B cell (primary cell): ENCODE results near the gene PARD3. TPM values are rescaled to one million over a fixed set of nuclear protein-coding genes. Genes with fewer than 3 reads are reported as not detected.

ENCODE experiments used
- ATAC-seq: fragments of 200-7000 bp; cut with Tn5 transposase; one replicate; pipeline ENCODE4 v1.10.0; 2021; ENCODE audit warnings: low read depth, mild to moderate bottlenecking, moderate number of reproducible peaks, moderate library complexity
- CTCF ChIA-PET: fragments of 350-600 bp; sonication (Branson Sonifier 250); formaldehyde crosslinking; loops from one replicate; lab custom pipeline; 2021; ENCODE audit warnings: antibody characterized with exemption, inconsistent platforms; lab: Charles Lee
- POLR2A ChIA-PET: fragments of 350-600 bp; sonication (Branson Sonifier 250); formaldehyde crosslinking; loops from one replicate; lab custom pipeline; 2021; ENCODE audit warnings: antibody characterized with exemption; lab: Charles Lee
- DNase-seq: peaks from one replicate; pipeline ENCODE4 v3.0.0; 2013
- H2AFZ ChIP-seq: 2 replicates; pipeline ENCODE4 v1.6.1; 2012; ENCODE audit warnings: mild to moderate bottlenecking, low read depth, low read length; ENCODE audit not compliant: insufficient read depth, poor library complexity, severe bottlenecking
- H3K27ac ChIP-seq, 2 donors: 1 replicate in 1 of 2; 2 replicates in 1 of 2; pipeline ENCODE4 v1.5.1; 2012 to 2013; ENCODE audit warnings: low read length in 2 of 2, mild to moderate bottlenecking in 2 of 2, moderate library complexity in 1 of 2
- H3K27me3 ChIP-seq, 4 experiments: fragments of 200-600 bp in 1 of 4; sonication (generic) in 1 of 4; replicated peaks in 1 of 4; 1 replicate in 2 of 4; 2 replicates in 2 of 4; pipeline versions ENCODE4 v1.6.1 to v1.7.0; 2013 to 2016; ENCODE audit warnings: low read length in 3 of 4, mild to moderate bottlenecking in 2 of 4, mixed read lengths in 1 of 4, moderate library complexity in 1 of 4; ENCODE audit not compliant: insufficient read depth in 4 of 4, control insufficient read depth in 3 of 4; ENCODE audit errors: control extremely low read depth in 1 of 4
- H3K36me3 ChIP-seq, 2 experiments: replicated peaks in 1 of 2; 1 replicate in 1 of 2; 2 replicates in 1 of 2; pipeline versions ENCODE4 v1.6.1 to v1.7.1; 2013; ENCODE audit warnings: low read length in 1 of 2; ENCODE audit not compliant: insufficient read depth in 2 of 2, control insufficient read depth in 1 of 2; ENCODE audit errors: control extremely low read depth in 1 of 2, extremely low read depth in 1 of 2
- H3K4me1 ChIP-seq, 2 donors: fragments of 200-600 bp in 1 of 2; sonication (generic) in 1 of 2; 1 replicate in 1 of 2; 2 replicates in 1 of 2; pipeline versions ENCODE4 v1.5.1 to v1.6.1; 2013 to 2017; ENCODE audit warnings: low read length in 2 of 2; ENCODE audit not compliant: control insufficient read depth in 2 of 2, insufficient read depth in 2 of 2
- H3K4me2 ChIP-seq: replicated peaks from 2 replicates; pipeline ENCODE3; 2012; ENCODE audit warnings: mild to moderate bottlenecking, low read depth, low read length; ENCODE audit not compliant: poor library complexity, severe bottlenecking
- H3K4me3 ChIP-seq, 5 experiments: fragments of 200-600 bp in 1 of 5; sonication (generic) in 1 of 5; 1 replicate in 3 of 5; 2 replicates in 2 of 5; pipeline versions ENCODE4 v1.5.1 to v1.7.0; 2011 to 2016; ENCODE audit warnings: low read length in 4 of 5, mild to moderate bottlenecking in 4 of 5, low read depth in 2 of 5, control low read depth in 1 of 5, moderate library complexity in 1 of 5; ENCODE audit not compliant: insufficient read depth in 1 of 5; ENCODE audit errors: control extremely low read depth in 1 of 5, extremely low read depth in 1 of 5
- H3K79me2 ChIP-seq: fragments of 200-600 bp; sonication (generic); one replicate; pipeline ENCODE4 v1.6.0; 2016; ENCODE audit warnings: low read length; ENCODE audit not compliant: control insufficient read depth, insufficient read depth
- H3K9ac ChIP-seq: fragments of 200-600 bp; sonication (generic); 2 replicates; pipeline ENCODE4 v1.6.1; 2017; ENCODE audit warnings: mild to moderate bottlenecking, low read length, moderate library complexity
- H3K9me3 ChIP-seq, 3 donors: one replicate each; pipeline versions ENCODE4 v1.6.1 to v1.7.1; 2013; ENCODE audit warnings: low read length in 2 of 3; ENCODE audit not compliant: control insufficient read depth in 2 of 3, insufficient read depth in 1 of 3; ENCODE audit errors: control extremely low read depth in 1 of 3
- H4K20me1 ChIP-seq: 2 replicates; pipeline ENCODE4 v1.6.0; 2012; ENCODE audit warnings: mild to moderate bottlenecking, low read length; ENCODE audit not compliant: insufficient read depth, control insufficient read depth, poor library complexity, severe bottlenecking
- H3K27ac Mint-ChIP-seq: one replicate; pipeline ENCODE4 v1.8.0; 2021; ENCODE audit warnings: mixed read lengths
- H3K27me3 Mint-ChIP-seq: one replicate; pipeline ENCODE4 v1.8.0; 2021; ENCODE audit warnings: mixed read lengths
- H3K4me1 Mint-ChIP-seq: one replicate; pipeline ENCODE4 v1.8.0; 2021; ENCODE audit warnings: mixed read lengths
- H3K4me3 Mint-ChIP-seq: one replicate; pipeline ENCODE4 v1.8.0; 2021; ENCODE audit warnings: mixed read lengths
- H3K9me3 Mint-ChIP-seq: one replicate; pipeline ENCODE4 v1.8.0; 2022; ENCODE audit warnings: mixed read lengths; ENCODE audit not compliant: insufficient read depth
- CTCF ChIP-seq: fragments of 200-600 bp; IDR thresholded peaks from one replicate; pipeline ENCODE4 v1.8.0; 2022; ENCODE audit warnings: antibody characterized with exemption, mild to moderate bottlenecking
- EZH2 ChIP-seq: IDR thresholded peaks from 2 replicates; pipeline ENCODE4 v1.6.1; 2012; ENCODE audit warnings: borderline replicate concordance, low read depth, mild to moderate bottlenecking, moderate library complexity, low read length; ENCODE audit not compliant: insufficient read depth, poor library complexity, severe bottlenecking
- WGBS: methylation state at CpG from one replicate; pipeline ENCODE4 v1.1.5; 2013; ENCODE audit warnings: missing lambda C conversion rate; ENCODE audit not compliant: insufficient coverage; 5-methylcytosine and 5-hydroxymethylcytosine counted together
- intact Hi-C: fragments of 100-400 bp; cut with micrococcal nuclease; formaldehyde crosslinking; loops from one replicate; pipeline ENCODE4 v1.10.0; 2022
- polyA plus RNA-seq: library from polyadenylated mRNA; depleted of rRNA; stranded (reverse); fragments of >200 nt; gene quantifications from 2 replicates; pipeline ENCODE4 v1.2.3, GENCODE V29; 2012
- total RNA-seq, 2 donors: library from RNA; stranded (reverse); fragments of 120-200 nt in 1 of 2; gene quantifications; 1 replicate in 1 of 2; 2 replicates in 1 of 2; pipeline versions ENCODE4 v1.2.3 to v1.2.4, GENCODE V29; 2013 to 2022

The PARD3 gene
- total and polyA plus RNA-seq, 2 donors (not counting 1 experiment from before 2014, with no cell fraction given): not detected

GRCh38 chr10:34547695-34548094, 267.4 kb downstream of the PARD3 start:
- Histone ChIP-seq H3K27ac (no peak overlapping the region), H3K4me3 (no peak overlapping the region), H3K36me3 (no peaks in the 10 kb centered on the region), H4K20me1 (no peaks in the 10 kb centered on the region), H3K9me3 (no peaks in the 10 kb centered on the region), H3K4me2 (no peak overlapping the region), H3K4me1 (no peaks in the 10 kb centered on the region), H3K79me2 (no peaks in the 10 kb centered on the region), H2AFZ (no peak overlapping the region), H3K27me3 (no peaks in the 10 kb centered on the region), H3K9ac (no peak overlapping the region)
- ChIA-PET POLR2A (no interaction called here), CTCF (no interaction called here)
- intact Hi-C loops: no loop called here
- Mint-ChIP-seq H3K27me3 (no peaks in the 10 kb centered on the region), H3K27ac (no peak overlapping the region), H3K4me3 (no peak overlapping the region), H3K9me3 (no peaks in the 10 kb centered on the region), H3K4me1 (no peaks in the 10 kb centered on the region)
- DNase-seq (no peak), ATAC-seq (no peak)
- no peak for TF ChIP-seq EZH2
- TF ChIP-seq CTCF: no peak
- WGBS: no CpG with 5 or more reads among the region's 2 CpGs

- ChIA-PET CTCF (no interaction called here), POLR2A (no interaction called here)
- DNase-seq: no peak
- H2AFZ ChIP-seq: no peak overlapping the region
- no peaks in the 10 kb centered on the region for H3K27me3 ChIP-seq
- Mint-ChIP-seq H3K4me1 (no peaks in the 10 kb centered on the region), H3K27me3 (no peaks in the 10 kb centered on the region), H3K9me3 (no peaks in the 10 kb centered on the region), H3K27ac (no peak overlapping the region), H3K4me3 (no peak overlapping the region)
- no peaks in the 10 kb centered on the region for H3K4me1 ChIP-seq
- H3K36me3 ChIP-seq: no peaks in the 10 kb centered on the region
- no peak overlapping the region for H3K27ac ChIP-seq
- no peak overlapping the region for H3K4me3 ChIP-seq
- H4K20me1 ChIP-seq: no peaks in the 10 kb centered on the region
- no peaks in the 10 kb centered on the region for H3K79me2 ChIP-seq
- 80% methylated on average over 1 of the region's 5 CpGs for WGBS
- H3K9me3 ChIP-seq: no peaks in the 10 kb centered on the region
- intact Hi-C loops: no loop called here
- TF ChIP-seq EZH2 (no peak), CTCF (no peak)
- no peak for ATAC-seq
- H3K9ac ChIP-seq: no peak overlapping the region
- H3K4me2 ChIP-seq: no peak overlapping the region
Observed at GRCh38 chr10:34547291-34547690, 267.8 kb downstream of the PARD3 start.
